ENCODE results near the gene USP51.
A peak's percentile ranks its signal among the peaks of the same experiment; 100 is the strongest.
"Not testable (repeated sequence)": the region's sequence is repeated elsewhere in the genome, so short reads cannot be mapped to it uniquely, and the experiment has no call there.

Gene USP51

DNA sequence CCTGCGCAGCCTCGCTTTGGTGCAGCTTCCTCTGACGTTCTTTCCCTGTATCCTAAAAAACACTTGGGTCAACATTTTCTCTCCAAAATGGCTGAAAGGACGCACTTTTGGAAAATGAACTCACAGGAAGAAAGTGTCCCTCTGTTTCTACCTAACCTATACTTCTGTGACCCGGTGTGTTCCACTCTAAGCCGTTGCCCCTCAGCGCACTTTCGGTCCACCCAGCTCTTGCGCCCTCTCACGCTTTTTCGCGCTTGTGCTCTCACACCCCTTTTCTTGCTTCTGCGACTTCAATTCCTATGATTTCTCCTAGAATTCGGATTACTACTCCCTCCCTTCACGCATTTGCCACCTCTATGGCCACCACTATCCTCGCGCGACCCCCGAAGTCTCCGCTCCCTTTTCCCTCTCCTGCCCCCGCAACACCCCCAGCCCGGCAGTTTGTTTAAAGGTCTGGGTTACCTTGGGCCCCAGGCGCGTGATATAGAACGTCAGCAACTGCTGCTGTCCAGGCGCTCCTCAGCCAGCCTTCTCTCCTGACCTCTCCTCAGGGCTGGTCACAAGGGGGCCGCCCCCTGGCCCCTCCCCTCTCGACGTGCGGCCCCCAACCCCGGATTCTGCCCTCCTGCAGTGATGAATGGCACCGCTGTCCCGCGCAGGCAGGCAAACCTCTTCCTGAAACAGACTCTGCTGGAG lies at the start of gene USP51:
TSS of gene USP51 (minus strand) at position 535 of the 696 bp plus-strand sequence. CDS start 909 bp downstream, outside the sequence.
- DNase-seq (ENCODE audit: low read depth in 2 of 2) = no peak

DNA sequence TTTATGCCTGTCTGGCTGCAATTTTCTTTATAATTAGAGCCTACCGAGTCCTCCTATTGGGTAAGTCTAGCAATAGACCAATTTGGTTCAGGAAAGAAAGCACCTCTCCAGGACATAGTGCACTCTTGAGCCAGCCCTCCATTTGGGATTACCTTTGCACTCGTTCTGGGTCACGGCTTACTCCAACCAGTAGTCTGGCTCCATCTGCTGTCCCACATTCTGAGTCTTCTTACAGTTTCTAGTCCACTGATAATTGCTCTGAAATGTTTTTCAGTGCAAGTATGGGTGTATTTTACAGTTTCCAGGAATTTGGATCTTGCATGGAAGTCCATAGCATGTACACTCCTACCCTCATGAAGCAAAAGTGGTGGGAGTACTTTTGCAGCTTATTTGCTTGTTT lies 34.8 kb upstream of the USP51 start:
- DNase-seq (ENCODE audit: low read depth in 2 of 2) = no peak

- no peak for DNase-seq (ENCODE audit: low read depth in 2 of 2)
Observed at GRCh38 chrX:55523356-55523755, 33.7 kb upstream of the USP51 start.

- DNase-seq (ENCODE audit: low read depth in 2 of 2) = no peak
Observed at GRCh38 chrX:55522596-55523276, 33.1 kb upstream of the USP51 start.

DNA sequence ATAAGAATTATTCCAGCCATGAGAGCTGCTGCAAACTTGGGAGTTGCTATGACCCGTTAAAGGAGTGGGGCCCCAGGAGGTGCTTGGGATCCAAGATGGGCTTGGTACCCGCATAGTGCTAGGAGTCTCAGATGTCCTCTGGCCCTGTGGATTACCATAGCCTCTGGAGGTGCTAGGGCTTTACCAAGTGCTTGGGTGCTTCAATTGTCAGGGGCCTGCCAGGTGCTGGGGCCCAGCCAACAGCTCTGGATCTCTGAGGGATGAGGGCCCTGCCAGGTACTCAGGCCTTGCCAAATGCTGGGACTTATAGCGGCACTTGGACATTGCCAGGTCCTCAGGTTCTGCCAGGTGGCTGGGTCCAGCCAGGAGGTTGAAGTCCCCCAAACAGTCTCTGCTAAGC lies 32.0 kb upstream of the USP51 start:
- DNase-seq (ENCODE audit: low read depth in 2 of 2) = no peak

DNA sequence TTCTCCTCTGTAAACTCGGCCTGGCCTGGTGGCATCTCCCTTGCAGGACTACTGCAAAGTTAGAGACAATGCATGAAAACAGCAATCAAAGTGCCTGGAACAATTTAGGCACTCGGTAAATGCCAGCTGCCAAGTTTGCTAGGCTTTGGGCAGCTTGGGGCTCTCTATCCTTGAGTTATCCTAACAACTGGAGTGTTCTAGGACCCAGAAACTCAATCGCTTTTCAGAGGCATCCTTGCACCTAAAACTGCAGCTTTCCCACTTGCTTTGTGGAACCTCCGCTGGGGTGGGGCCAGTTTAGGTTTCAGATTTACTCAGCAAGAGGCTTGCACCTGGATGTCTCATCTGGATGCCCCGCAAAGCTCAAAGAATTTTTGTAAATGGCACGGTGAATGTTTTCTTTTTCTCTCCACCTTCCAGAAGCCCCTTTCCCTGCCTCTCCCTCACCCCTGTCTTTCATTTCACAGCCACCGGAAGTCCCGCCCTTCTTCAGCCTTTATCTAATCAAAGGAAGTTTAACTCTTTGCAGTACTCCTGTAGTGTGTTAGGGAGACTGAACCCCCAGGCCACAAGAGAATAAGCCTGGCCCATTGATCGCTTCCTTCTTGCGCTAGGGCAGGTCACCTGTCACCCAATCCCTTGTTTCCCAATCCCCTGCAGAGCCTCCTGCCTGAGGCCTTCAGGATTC lies 27.3 kb upstream of the USP51 start:
- DNase-seq (ENCODE audit: low read depth in 2 of 2) = not testable (repeated sequence)

DNA sequence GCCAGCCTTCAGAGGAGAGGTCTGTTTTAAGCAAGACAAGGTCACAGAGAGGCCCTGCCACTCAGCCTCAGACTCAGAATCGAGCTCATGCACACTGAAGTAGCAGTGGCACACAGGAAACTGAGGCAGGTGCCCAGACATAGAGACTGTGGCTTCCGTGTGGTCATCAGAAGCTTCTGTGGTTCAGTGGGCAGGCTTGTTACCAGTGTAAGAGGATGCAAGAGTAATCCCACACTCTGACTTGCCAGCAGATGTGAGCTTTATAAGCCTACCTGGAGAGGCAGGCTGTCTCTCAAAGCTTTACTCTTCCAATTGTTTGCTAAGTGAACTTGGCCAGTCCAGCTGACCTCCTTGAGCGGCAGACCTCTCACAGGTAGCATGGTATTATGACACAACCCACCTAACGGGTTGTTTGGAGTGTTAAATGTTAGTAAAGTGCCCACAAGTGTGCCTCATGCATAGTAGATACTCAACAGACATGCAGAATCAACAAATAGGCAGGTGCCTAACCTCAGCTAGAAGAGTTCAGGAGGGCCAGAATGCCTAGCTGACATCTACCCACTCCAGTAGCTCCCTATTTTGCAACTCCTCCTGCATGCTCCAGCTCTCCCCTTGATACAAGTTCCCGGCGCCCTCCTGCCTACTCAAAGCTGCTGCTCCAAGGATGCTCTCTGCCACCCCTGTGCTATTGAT lies 23.5 kb upstream of the USP51 start:
- not testable (repeated sequence) for DNase-seq (ENCODE audit: low read depth in 2 of 2)

DNA sequence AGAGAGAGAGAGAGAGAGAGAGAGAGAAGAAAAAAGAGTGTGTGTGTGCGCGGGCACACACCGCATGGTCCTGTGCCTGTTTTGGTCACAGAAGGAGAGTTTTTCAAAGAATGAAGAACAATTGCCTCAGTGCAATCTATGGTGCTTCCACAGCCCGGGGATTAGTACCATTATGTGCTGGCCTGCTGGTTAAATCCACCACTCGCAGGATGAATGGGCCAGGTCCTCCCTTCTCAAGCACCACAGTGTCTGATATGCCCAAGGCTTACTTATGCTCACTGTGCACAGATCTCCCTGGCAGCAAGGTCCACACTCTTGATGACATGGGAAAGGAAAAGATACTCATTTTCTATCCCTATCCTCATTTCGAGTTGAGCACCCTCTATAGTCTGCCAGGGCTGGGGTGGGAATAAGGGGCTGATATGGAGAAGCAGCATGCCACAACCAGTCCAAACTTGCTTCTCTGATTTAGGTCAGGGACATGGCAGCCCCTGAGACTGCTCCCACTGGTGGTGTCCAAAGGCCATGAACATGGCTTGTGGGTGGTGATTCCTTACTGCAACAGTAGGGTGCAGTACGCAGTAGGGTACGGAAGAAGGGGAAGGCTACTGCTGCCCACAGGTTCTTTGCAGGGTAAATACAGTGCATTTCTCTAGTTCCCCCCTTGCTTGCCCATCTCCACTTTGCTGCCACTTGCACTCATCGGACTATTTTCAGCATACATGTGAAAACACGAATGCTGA lies 18.9 kb upstream of the USP51 start:
- not testable (repeated sequence) for DNase-seq (ENCODE audit: low read depth in 2 of 2)

GRCh38 chrX:55507699-55508098 lies 18.1 kb upstream of the USP51 start:
- not testable (repeated sequence) for DNase-seq (ENCODE audit: low read depth in 2 of 2)

DNA sequence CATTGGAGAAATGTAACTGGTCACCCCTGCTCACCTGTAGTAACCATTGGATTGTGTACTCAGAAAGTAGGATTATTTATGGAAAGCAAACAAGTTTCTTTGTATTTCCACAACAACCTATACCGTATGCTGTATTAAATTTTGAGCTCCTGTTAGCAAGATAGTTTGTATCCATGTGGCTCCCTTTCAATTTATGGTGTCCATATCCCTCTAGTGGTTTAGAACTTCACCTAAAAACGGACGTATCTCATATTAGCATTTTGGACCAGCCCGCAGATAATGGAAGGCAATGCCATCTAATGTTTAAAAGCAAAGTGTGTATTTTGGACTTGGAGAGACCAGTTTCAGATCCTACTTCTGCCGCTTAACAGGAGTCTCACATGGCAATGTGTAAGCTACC lies 17.4 kb upstream of the USP51 start:
- not testable (repeated sequence) for DNase-seq (ENCODE audit: low read depth in 2 of 2)

- no peak for DNase-seq (ENCODE audit: low read depth in 2 of 2)
Observed at GRCh38 chrX:55490974-55491373, 1.3 kb upstream of the USP51 start.

DNA sequence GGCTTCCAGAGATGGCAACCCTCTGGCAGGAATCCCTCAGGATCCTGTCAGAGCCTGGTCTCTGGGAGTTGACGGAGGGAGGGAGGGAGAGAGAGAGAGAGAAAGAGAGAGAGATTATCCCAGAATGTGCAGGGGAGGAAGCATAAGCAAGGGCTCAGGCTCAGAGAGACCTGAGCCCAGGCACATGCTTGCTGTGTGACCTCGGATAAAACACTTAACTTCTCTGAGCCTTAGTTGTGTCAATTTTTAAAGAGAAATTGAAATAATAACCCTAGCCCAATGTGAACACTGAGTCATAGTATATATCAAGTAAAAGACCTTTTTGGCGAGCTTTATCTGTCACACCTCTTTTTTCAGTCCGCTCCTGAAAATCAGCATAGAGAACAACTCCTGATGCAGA lies 473 bp upstream of the USP51 start:
- DNase-seq (ENCODE audit: low read depth in 2 of 2) = no peak

DNA sequence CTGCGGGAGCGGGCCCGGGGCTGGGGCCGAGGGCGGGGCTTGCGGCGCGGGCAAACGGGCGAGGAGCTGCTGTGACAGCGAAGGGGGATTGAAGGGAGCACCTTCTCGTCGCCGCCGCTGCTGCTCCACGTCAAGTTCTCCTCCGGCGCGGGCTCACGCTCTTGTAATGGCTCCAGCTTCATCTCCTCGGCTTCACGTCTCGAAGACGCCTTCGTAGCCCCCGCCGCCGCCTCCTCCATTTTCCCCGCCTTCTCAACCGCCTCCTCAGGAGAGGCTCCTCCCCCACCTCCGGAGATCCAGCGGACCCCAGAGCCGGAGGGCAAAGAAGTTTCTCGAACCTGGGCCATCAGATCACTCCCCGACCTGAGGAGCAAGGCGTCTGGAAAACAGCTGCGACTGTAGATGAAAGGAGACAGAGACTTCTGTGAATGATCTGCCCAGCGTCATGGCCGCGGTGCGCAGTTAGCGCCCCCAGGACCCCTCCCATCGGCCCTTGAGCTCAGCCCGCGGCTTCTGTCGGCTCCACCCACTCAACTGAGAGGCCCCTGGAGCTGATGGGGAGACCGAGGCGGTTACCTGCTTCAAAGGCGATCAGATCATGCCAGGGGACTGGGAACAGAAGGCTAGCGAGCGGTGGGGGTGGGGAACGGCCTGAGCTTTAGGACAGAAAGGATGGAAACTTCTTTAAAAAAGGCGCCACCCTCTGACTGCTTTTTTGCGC lies 895 bp downstream of the USP51 start:
- peak in 1 of 2 donors; percentile 44 for DNase-seq (ENCODE audit: low read depth in 2 of 2)

DNA sequence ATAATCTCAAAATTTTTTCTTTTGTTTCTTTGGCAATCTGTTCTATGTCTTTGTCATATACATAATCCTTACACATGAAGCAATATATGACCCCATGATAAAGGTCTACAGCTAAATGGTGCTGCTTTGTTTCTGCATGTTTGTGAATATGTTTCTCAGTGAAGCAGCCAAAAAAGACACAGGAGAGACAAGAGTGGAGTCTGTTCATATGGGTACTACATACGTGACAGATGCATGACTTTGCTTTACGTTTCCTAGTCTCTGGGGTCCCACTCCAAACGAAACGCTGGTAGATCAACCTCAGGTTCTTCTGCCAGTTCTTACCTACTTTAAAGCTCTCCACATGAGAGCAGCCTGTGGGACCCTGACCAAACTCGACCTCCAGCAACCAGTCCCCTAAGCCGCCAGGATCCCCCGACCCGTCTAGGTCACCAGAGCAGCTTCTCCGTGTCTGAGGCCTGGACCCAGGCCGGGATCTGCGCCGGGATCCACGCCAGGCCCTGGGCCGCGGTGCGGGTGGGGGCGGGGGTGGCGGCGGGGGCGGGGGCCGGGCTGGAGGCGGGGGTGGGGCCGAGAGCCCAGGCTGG lies 1.5 kb downstream of the USP51 start:
- no peak for DNase-seq (ENCODE audit: low read depth in 2 of 2)

- no peak for DNase-seq (ENCODE audit: low read depth in 2 of 2)
Observed at GRCh38 chrX:55487143-55487542, 2.5 kb downstream of the USP51 start.

DNA sequence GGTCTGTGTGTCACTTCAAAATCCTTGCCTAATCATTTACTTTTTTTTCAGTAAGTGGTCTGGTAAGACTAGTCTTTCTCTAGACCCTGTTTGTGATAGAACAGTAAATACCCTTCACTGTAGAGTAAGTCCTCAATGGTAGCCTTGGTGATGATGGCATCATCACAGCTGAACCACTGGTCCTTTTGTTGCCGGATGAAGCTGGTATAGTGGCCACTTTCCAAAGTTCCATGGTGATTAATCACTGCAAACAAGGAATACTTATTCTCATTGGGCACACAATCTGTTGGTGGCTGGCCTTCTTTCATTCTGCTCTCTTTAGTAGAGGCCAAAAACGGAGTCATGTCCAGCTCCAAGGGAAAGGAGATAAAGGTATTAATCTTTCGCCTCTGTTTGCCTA lies 2.9 kb downstream of the USP51 start:
- DNase-seq (ENCODE audit: low read depth in 2 of 2) = no peak

GRCh38 chrX:55484948-55485347 lies 4.7 kb downstream of the USP51 start:
- DNase-seq (ENCODE audit: low read depth in 2 of 2) = no peak

DNA sequence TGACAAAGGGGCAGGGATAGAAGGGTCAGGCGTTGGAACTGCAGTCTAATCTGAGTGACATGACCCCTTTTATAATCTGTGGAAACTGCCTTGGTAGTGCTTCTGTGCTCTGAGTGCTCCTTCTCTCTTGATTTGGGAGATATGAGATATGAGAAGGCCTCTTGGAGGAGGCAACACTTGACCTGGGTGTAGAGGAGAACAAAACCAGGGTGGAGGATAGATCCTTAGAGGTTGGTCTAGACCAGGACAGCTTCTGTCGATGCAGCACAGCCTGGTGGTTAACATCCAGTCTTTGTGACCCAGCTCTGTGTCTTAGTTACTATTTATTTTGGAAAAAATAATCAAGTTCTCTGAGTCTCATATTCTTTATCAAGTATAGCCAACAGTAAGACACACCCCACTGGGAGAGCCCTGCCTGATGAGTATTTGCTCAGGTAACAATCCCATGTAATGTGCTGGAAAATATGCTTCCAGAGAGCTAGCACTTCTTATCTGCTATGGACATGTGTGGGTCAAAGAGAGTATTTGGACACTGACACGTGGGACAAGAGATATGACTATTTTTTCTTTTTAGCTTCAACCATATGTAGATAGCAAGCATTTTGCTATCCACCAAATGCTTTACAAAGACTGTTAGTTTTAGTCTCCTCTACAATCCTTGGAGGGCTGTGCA lies 9.1 kb downstream of the USP51 start:
- DNase-seq (ENCODE audit: low read depth in 2 of 2) = no peak

DNA sequence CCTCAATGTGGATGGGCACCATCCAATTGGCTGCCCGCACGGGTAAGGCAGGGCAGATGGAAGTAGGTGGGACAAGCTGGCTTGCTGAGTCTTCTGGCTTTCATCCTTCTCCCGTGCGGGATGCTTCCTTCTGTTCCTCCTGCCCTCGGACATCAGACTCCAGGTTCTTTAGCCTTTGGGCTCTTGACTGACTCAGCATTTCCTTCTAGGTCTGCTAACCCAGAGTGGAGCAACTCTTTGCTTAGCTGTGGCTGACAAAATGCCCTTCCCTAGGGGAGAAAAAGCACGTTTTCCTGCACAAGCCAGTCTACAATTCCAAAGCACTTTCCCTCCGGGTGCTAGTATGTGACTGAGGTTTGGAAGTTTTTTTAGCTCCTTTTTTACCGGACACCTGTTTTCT lies 9.7 kb downstream of the USP51 start:
- DNase-seq (ENCODE audit: low read depth in 2 of 2) = not testable (repeated sequence)

DNA sequence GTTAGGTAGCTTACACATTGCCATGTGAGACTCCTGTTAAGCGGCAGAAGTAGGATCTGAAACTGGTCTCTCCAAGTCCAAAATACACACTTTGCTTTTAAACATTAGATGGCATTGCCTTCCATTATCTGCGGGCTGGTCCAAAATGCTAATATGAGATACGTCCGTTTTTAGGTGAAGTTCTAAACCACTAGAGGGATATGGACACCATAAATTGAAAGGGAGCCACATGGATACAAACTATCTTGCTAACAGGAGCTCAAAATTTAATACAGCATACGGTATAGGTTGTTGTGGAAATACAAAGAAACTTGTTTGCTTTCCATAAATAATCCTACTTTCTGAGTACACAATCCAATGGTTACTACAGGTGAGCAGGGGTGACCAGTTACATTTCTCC lies 23.9 kb downstream of the USP51 start:
- DNase-seq (ENCODE audit: low read depth in 2 of 2) = not testable (repeated sequence)
